C4-2B (cell line): ENCODE measurements around the gene RAB18.

Source experiments
- CTCF ChIP-seq: fragments of 450-650 bp; conservative IDR thresholded peaks from 2 replicates; pipeline ENCODE4 v1.5.1; 2017; ENCODE audit warnings: mild to moderate bottlenecking
- ZFX ChIP-seq: fragments of 450-650 bp; IDR thresholded peaks from 2 replicates; pipeline ENCODE4 v1.6.1; 2017

- no peak for TF ChIP-seq CTCF
- TF ChIP-seq ZFX: no peak
Measured at GRCh38 chr10:27561334-27561733, 57.2 kb downstream of the RAB18 start.
